Esophagus muscularis mucosa (tissue), 3 donors: ENCODE results near the gene ANKRD23.

Experiments
- CTCF ChIP-seq, 3 experiments: fragments of 200-600 bp in 2 of 3; fragments of 450-650 bp in 1 of 3; sonication (generic) in 2 of 3; IDR thresholded peaks; one replicate each; pipeline ENCODE4 v1.5.1; 2017 to 2019; ENCODE audit warnings: antibody characterized with exemption in 3 of 3, mild to moderate bottlenecking in 2 of 3, moderate library complexity in 1 of 3
- POLR2A ChIP-seq: fragments of 450-650 bp; IDR thresholded peaks from one replicate; pipeline ENCODE4 v1.6.1; 2017; ENCODE audit warnings: antibody characterized with exemption, moderate library complexity, mild to moderate bottlenecking, low read depth
- POLR2AphosphoS5 ChIP-seq, 2 donors: sonication (generic); formaldehyde crosslinking; IDR thresholded peaks; one replicate each; pipeline ENCODE4 v1.6.1; 2017; ENCODE audit warnings: antibody characterized with exemption in 2 of 2

DNA sequence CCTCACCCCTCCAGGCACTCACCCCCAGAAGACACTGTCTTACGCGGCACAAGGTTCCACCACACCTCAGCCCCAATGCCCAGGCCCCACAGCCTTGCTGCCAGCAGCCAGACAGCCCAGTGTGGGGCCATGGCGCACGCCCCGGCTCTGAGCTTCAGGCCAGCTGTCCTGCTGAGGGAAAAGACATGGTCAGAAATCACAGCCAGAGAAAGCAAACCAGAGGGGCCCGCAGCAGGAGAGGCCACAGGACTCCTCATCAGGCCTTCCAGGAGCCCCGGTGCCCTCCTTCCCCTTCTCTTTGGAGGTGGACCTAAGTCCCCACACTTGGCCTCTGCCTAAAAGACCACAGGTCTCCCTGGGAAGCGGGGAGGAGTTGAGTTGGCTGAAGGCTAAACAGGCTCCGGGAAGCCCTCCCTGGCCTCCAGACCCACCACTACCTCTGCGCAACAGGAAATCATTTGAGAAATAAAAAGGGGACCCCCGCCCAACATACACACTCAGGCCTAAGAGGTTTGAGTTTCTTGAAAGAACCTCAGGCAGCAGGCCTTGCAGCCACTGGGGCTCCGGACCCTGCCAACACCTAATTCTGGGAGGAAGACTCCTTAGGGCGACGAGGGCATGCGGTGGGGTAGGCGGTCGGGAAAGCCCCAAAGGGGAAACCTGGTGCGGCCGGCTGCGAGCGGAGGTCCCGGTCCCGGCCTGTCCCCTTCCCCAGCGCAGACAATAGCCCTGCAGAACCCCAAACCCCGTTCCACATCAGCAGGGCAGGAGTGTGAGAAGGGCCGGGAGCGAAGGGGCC lies 24.1 kb upstream of the ANKRD23 start:
- TF ChIP-seq POLR2A: no peak
- no peak for TF ChIP-seq POLR2AphosphoS5 (IDR thresholded peaks at IDR 0.05)
- TF ChIP-seq CTCF (IDR thresholded peaks at IDR 0.05): no peak
